Neural crest cell (in vitro differentiated cells): ENCODE data around the gene AUTS2. TPM values are rescaled to one million over a fixed set of nuclear protein-coding genes. Genes with fewer than 3 reads are reported as not detected.

Source experiments
- DNase-seq: peaks from one replicate; pipeline ENCODE4 v3.0.0; 2021; ENCODE audit warnings: low read depth, mixed read lengths, low spot score
- H3K27ac Mint-ChIP-seq: one replicate; pipeline ENCODE4 v1.8.0; 2021; ENCODE audit warnings: mild to moderate bottlenecking, mixed read lengths; ENCODE audit not compliant: unreplicated experiment
- H3K27me3 Mint-ChIP-seq: 2 replicates; pipeline ENCODE4 v1.8.0; 2021; ENCODE audit warnings: low read depth, mild to moderate bottlenecking, mixed read lengths
- H3K36me3 Mint-ChIP-seq: 2 replicates; pipeline ENCODE4 v1.8.0; 2021; ENCODE audit warnings: low read depth, mild to moderate bottlenecking, mixed read lengths
- H3K4me1 Mint-ChIP-seq: 2 replicates; pipeline ENCODE4 v1.8.0; 2021; ENCODE audit warnings: mixed read lengths
- H3K4me3 Mint-ChIP-seq: one replicate; pipeline ENCODE4 v1.8.0; 2021; ENCODE audit warnings: mild to moderate bottlenecking, mixed read lengths
- H3K9me3 Mint-ChIP-seq: 2 replicates; pipeline ENCODE4 v1.8.0; 2021; ENCODE audit warnings: mixed read lengths
- CTCF ChIP-seq: fragments of 200-600 bp; sonication (generic); conservative IDR thresholded peaks from 2 replicates; pipeline ENCODE4 v1.5.0; 2021; ENCODE audit warnings: antibody characterized with exemption, mild to moderate bottlenecking
- total RNA-seq: library from RNA; stranded (reverse); gene quantifications from 2 replicates; pipeline ENCODE4 v1.2.1, GENCODE V29; 2021

AUTS2 gene
- total RNA-seq, 1 donor from 2014 or later = 152 TPM

GRCh38 chr7:70632400-70632799, 1034.1 kb downstream of the AUTS2 start:
- H3K4me1 Mint-ChIP-seq = peaks cover 33% of the 10 kb centered on the region
- H3K27ac Mint-ChIP-seq = no peak overlapping the region
- H3K27me3 Mint-ChIP-seq = peaks cover 5% of the 10 kb centered on the region
- no peak for TF ChIP-seq CTCF
- DNase-seq = no peak
- H3K4me3 Mint-ChIP-seq = no peak overlapping the region
- H3K9me3 Mint-ChIP-seq = no peaks in the 10 kb centered on the region
- H3K36me3 Mint-ChIP-seq = peaks cover 6% of the 10 kb centered on the region

DNA sequence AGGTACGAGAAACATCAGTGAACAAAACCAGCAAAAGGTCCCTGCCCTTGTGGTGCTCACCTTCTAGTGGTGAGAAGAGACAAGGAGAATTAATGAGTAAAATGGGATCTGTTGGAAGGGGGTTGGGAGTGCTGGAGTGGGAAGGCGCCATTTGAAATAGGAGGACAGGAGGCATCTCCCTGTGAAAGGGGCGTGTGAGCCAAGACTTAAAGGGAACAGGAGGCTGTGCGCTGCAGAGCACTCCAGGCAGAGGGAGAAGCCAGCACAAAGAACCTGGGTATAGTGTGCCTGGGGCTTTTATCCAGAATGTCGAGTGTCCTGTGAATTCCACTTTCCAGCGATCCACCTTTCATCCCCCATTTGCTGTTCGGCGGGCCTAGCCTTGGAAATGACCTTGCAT, 1035.8 kb downstream of the AUTS2 start:
- Mint-ChIP-seq H3K36me3 (peaks cover 6% of the 10 kb centered on the region), H3K4me3 (no peak overlapping the region), H3K4me1 (peaks cover 37% of the 10 kb centered on the region), H3K27ac (no peak overlapping the region), H3K9me3 (no peaks in the 10 kb centered on the region), H3K27me3 (peaks cover 5% of the 10 kb centered on the region)
- no peak for TF ChIP-seq CTCF
- DNase-seq = no peak

GRCh38 chr7:70634610-70635068, 1036.4 kb downstream of the AUTS2 start:
- no peak for TF ChIP-seq CTCF
- DNase-seq = no peak
- Mint-ChIP-seq H3K27me3 (peaks cover 5% of the 10 kb centered on the region), H3K27ac (no peak overlapping the region), H3K4me1 (peaks cover 37% of the 10 kb centered on the region), H3K36me3 (peaks cover 6% of the 10 kb centered on the region), H3K9me3 (no peaks in the 10 kb centered on the region), H3K4me3 (no peak overlapping the region)

- no peak overlapping the region for H3K27ac Mint-ChIP-seq
These were observed 1037.4 kb downstream of the AUTS2 start for GRCh38 chr7:70635633-70636032.

DNA sequence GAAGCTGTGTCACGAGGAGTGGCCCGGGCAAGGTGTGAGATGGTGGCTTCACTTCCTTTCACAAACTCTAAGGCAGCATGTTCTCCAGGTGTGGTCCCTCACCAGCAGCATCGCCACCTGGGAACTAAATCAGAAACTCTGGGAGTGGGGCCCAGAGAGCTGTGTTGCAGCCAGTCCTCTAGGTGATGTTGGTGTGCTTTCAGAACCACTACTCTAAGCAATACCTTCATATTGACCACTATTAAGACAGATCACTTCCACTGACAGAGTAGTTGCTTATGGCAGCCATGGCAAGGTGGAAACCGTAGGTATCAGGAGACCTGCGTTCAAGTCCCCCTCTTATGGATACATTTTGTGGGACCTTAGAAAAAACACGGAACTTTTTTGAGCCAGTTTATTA, 1037.9 kb downstream of the AUTS2 start:
- Mint-ChIP-seq H3K9me3 (no peaks in the 10 kb centered on the region), H3K27ac (no peak overlapping the region), H3K27me3 (peaks cover 3% of the 10 kb centered on the region), H3K4me3 (no peak overlapping the region), H3K36me3 (peaks cover 6% of the 10 kb centered on the region), H3K4me1 (peaks cover 31% of the 10 kb centered on the region)
- TF ChIP-seq CTCF = no peak
- no peak for DNase-seq

More at GRCh38 chr7:70635633-70636032, 1037.4 kb downstream of the AUTS2 start:
- TF ChIP-seq CTCF = no peak
- H3K27me3 Mint-ChIP-seq = peaks cover 3% of the 10 kb centered on the region
- no peak for DNase-seq
- H3K4me3 Mint-ChIP-seq = no peak overlapping the region
- H3K36me3 Mint-ChIP-seq = peaks cover 6% of the 10 kb centered on the region
- H3K9me3 Mint-ChIP-seq = no peaks in the 10 kb centered on the region
- H3K4me1 Mint-ChIP-seq = peaks cover 33% of the 10 kb centered on the region

DNA sequence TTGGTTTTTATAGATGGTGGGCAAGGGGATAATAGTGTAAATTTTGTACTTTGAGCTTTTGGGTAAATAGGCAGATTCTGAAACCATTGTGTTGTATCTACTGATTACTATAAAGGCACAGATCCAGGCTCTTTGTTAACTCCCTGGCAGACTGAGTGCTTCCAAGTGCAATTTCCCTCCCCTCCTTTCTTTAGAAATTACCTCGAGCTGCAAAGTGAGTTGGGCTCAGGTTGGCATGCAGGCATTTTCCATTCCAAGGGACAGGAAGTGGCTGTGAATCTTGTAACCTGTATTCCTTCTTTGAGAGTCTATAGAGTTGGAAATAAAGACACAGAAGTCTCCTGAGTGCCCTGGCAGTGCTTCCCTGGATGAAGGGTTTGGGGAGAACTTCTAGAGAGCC, 1039.5 kb downstream of the AUTS2 start:
- Mint-ChIP-seq H3K9me3 (no peaks in the 10 kb centered on the region), H3K4me3 (no peak overlapping the region), H3K36me3 (peaks cover 13% of the 10 kb centered on the region), H3K27me3 (no peaks in the 10 kb centered on the region), H3K27ac (peak overlapping the region; percentile 38), H3K4me1 (peaks cover 16% of the 10 kb centered on the region)
- DNase-seq = no peak
- TF ChIP-seq CTCF = no peak
